ENCODE measurements around the gene SLC24A3. TPM values are rescaled to one million over a fixed set of nuclear protein-coding genes. Genes with fewer than 3 reads are reported as not detected.

The SLC24A3 gene
- total and polyA plus RNA-seq, 2 of the 13 experiments (the other 11 are each of a cell fraction or from before 2014, with no cell fraction given): not detected

DNA sequence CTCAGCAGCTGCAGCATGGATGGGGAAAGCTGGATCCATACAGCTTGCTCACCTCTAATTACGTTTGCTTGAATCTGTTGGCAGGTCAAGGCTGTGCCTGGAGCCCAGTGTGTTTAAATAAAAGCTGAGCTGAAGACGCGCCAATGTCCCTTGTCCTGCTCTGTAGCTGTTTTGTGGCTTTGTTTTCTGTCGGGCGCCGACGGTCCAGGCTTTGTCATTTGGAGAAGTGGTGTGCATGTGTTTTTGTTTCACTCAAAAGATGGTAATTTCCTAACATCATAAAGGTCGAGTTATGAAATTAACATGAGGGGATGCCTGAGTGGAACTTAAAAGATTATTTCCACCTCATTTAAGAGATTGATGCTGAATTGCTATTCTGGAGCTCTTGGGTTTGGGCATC, 107.6 kb downstream of the SLC24A3 start:
- Histone ChIP-seq H3K36me3 (replicated peaks in 1 of 2; ENCODE audit: control insufficient read depth in 1 of 2, insufficient read depth in 2 of 2, low read length in 2 of 2) (no peaks in the 10 kb centered on the region), H3K4me2 (ENCODE audit: low read depth, low read length) (no peak overlapping the region), H2AFZ (ENCODE audit: low read length) (no peak overlapping the region), H3K9ac (ENCODE audit: insufficient read depth, low read depth, low read length) (no peak overlapping the region), H3K9me3 (ENCODE audit: low read length) (no peaks in the 10 kb centered on the region), H3K79me2 (ENCODE audit: insufficient read depth, low read length) (no peaks in the 10 kb centered on the region), H3K4me1 (ENCODE audit: insufficient read depth, low read length) (no peaks in the 10 kb centered on the region), H3K27me3 (ENCODE audit: control insufficient read depth in 1 of 2, insufficient read depth in 2 of 2, low read length in 2 of 2) (no peaks in the 10 kb centered on the region), H3K4me3 (replicated peaks in 1 of 3; ENCODE audit: insufficient read depth in 1 of 3, low read depth in 2 of 3, low read length in 3 of 3) (no peak overlapping the region), H3K27ac (ENCODE audit: extremely low read length, insufficient read depth, low read length) (no peak overlapping the region), H4K20me1 (ENCODE audit: insufficient read depth, low read length) (no peaks in the 10 kb centered on the region)
- CTCF ChIA-PET (ENCODE audit: low intra/inter-chr PET ratio, low total read pairs): no interaction called here
- intact Hi-C loops (cut with micrococcal nuclease; ENCODE audit: unreplicated experiment) (no loop called here), in situ Hi-C loops (cut with HindIII; ENCODE audit: extremely low pct_ligation_motif_present, low pct_unique_long_range_greater_than_20kb) (loop anchor here (10.0 kb wide), 1 partner anchor 65 kb away; no protein-coding TSS in a partner anchor)
- POLR2A ChIA-PET: no interaction called here
- no peak for TF ChIP-seq MIXL1 (CRISPR knock-in tag; IDR thresholded peaks at IDR 0.05)
- no peak for TF ChIP-seq SNAI1 (CRISPR knock-in tag; IDR thresholded peaks at IDR 0.05; ENCODE audit: borderline replicate concordance)
- TF ChIP-seq PBX2 (CRISPR knock-in tag; IDR thresholded peaks at IDR 0.05): no peak
- TF ChIP-seq ZNF275 (CRISPR knock-in tag; IDR thresholded peaks at IDR 0.05; ENCODE audit: borderline replicate concordance): no peak
- TF ChIP-seq ZNF367 (CRISPR knock-in tag; IDR thresholded peaks at IDR 0.05; ENCODE audit: borderline replicate concordance): no peak
- no peak for TF ChIP-seq FIP1L1 (IDR thresholded peaks at IDR 0.05; ENCODE audit: borderline replicate concordance, insufficient read depth, low read depth, low read length)
- no peak for TF ChIP-seq RAD51 (IDR thresholded peaks at IDR 0.05; ENCODE audit: borderline replicate concordance)
- TF ChIP-seq MAFG (CRISPR knock-in tag; IDR thresholded peaks at IDR 0.05): no peak
- no peak for TF ChIP-seq ZNF121 (CRISPR knock-in tag; IDR thresholded peaks at IDR 0.05)
- no peak for TF ChIP-seq PREB (CRISPR knock-in tag; IDR thresholded peaks at IDR 0.05)
- no peak for TF ChIP-seq ZNF672 (CRISPR knock-in tag; IDR thresholded peaks at IDR 0.05)
- TF ChIP-seq, protein P1, sequence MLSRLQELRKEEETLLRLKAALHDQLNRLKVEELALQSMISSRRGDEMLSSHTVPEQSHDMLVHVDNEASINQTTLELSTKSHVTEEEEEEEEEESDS (CRISPR knock-in tag; IDR thresholded peaks at IDR 0.05; ENCODE audit: borderline replicate concordance): no peak
- TF ChIP-seq PLSCR1 (CRISPR knock-in tag; IDR thresholded peaks at IDR 0.05; ENCODE audit: borderline replicate concordance): no peak
- ATAC-seq: no peak
- BruUV-seq (replicated peaks): no TSS peak
- FAIRE-seq: no peak
- no peak for DNase-seq (ENCODE audit: low spot score)
- 32% methylated on average over 8 of the region's 8 CpGs for WGBS (ENCODE audit: low lambda C conversion rate)
